Measurements from ENCODE around the gene RYR2.
A peak's percentile ranks its signal among the peaks of the same experiment; 100 is the strongest.
"Not testable (repeated sequence)": the region's sequence is repeated elsewhere in the genome, so short reads cannot be mapped to it uniquely, and the experiment has no call there.

The RYR2 gene

DNA sequence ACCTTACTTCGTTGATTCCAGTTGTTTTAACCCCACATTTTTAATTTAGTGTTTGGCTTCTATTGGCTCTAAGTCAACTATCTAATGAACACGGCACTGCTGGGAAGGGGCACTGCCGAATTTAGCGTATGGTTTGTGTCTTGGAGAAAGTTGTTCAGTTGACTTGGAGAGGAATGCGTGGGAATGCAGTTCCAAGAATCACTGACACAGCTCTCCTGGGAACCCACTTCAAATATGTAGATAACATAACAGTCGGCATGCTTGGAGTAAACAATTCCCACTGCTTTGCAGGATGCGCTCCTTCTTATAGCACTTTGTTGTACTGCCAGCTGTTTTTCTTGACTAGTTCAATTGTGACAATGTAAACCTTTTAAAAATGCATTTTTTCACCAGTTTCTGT is 104.3 kb downstream of the RYR2 start:
- CTCF ChIA-PET = interaction anchor here (0.6 kb wide), 1 partner anchor 990 kb away, joined by 3 read pairs; no protein-coding TSS in a partner anchor
- no peak overlapping the region for H3K27ac ChIP-seq
- POLR2A ChIA-PET (ENCODE audit: low non-redundant PET) = no interaction called here
- no peak for TF ChIP-seq CTCF (conservative IDR thresholded peaks at IDR 0.05; ENCODE audit: low read depth)
- DNase-seq (ENCODE audit: low spot score) = no peak

DNA sequence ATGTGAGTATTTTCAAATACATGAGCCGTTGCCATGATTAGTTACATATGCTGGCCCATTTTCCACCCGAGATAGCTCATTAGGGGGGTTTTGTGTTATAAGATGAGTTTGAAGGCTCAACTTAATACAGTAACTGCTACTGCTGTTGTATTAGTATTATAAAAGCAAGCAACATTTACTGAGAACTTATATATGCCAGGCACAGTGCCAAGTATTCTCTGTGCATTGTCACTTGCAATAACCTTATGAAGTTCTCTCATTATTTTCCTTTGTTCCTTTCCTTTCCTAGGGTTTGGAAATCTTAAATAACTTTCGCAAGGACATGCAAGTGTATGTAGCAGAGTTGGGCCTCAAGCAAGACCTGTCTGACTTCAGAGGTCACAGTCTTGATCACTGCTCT is 107.9 kb downstream of the RYR2 start:
- ChIA-PET CTCF (interaction anchor here (0.6 kb wide), 1 partner anchor 508 kb away, joined by 3 read pairs; no protein-coding TSS in a partner anchor), POLR2A (ENCODE audit: low non-redundant PET) (no interaction called here)
- no peak overlapping the region for H3K27ac ChIP-seq
- no peak for TF ChIP-seq CTCF (conservative IDR thresholded peaks at IDR 0.05; ENCODE audit: low read depth)
- no peak for DNase-seq (ENCODE audit: low spot score)

GRCh38 chr1:237151979-237152378 is 110.0 kb downstream of the RYR2 start:
- POLR2A ChIA-PET (ENCODE audit: low non-redundant PET); CTCF ChIA-PET; H3K27ac ChIP-seq; DNase-seq (ENCODE audit: low spot score): not testable (repeated sequence)

- no peak for DNase-seq (ENCODE audit: low spot score)
- no peak for TF ChIP-seq CTCF (conservative IDR thresholded peaks at IDR 0.05; ENCODE audit: low read depth)
- ChIA-PET CTCF (interaction anchor here (0.7 kb wide), 1 partner anchor 141 kb away, joined by 3 read pairs; no protein-coding TSS in a partner anchor), POLR2A (ENCODE audit: low non-redundant PET) (no interaction called here)
- H3K27ac ChIP-seq = no peak overlapping the region
These were observed 110.7 kb downstream of the RYR2 start for GRCh38 chr1:237152506-237153335.

DNA sequence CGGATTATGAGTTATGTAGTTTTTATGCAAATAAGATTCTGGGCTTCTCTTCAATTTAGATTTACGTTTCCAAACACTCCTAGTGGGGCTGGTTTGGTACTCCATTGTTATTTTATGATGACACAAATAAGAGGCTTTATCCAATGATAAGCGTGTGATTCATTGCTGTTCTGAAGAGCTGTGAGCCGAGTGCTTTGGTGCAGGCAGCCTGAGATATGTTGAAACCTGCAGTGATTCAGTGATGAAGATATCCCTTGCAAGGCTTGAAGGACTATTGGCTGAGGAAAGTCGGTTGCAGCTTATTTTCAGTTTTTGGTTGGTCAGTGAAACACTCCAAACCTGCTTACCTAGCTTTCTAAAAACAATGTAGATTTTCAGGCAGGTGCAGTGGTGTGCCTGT is 112.2 kb downstream of the RYR2 start:
- ChIA-PET CTCF (interaction anchor here (0.7 kb wide), 1 partner anchor 109 kb away, joined by 5 read pairs; no protein-coding TSS in a partner anchor), POLR2A (ENCODE audit: low non-redundant PET) (no interaction called here)
- peak; percentile 26 for DNase-seq (ENCODE audit: low spot score)
- H3K27ac ChIP-seq = no peak overlapping the region
- no peak for TF ChIP-seq CTCF (conservative IDR thresholded peaks at IDR 0.05; ENCODE audit: low read depth)

- TF ChIP-seq CTCF (conservative IDR thresholded peaks at IDR 0.05; ENCODE audit: low read depth) = no peak
- no peak for DNase-seq (ENCODE audit: low spot score)
- POLR2A ChIA-PET (ENCODE audit: low non-redundant PET) = no interaction called here
- H3K27ac ChIP-seq = no peak overlapping the region
- CTCF ChIA-PET = no interaction called here
These were observed 122.7 kb downstream of the RYR2 start for GRCh38 chr1:237164406-237165352.
